Effector memory CD4-positive, alpha-beta T cell (primary cell): Measurements from ENCODE around the gene DES.

Experiments
- DNase-seq, 3 donors: peaks; one replicate each; pipeline ENCODE4 v3.0.0-alpha.2; 2020
- H3K27ac ChIP-seq: 2 replicates; pipeline ENCODE4 v1.7.0; 2013; ENCODE audit warnings: mild to moderate bottlenecking, low read length, moderate library complexity; ENCODE audit not compliant: insufficient read depth, poor library complexity, severe bottlenecking
- H3K27me3 ChIP-seq: replicated peaks from 2 replicates; pipeline ENCODE4 v1.7.0; 2013; ENCODE audit warnings: mild to moderate bottlenecking, low read length; ENCODE audit not compliant: insufficient read depth, control insufficient read depth, poor library complexity, severe bottlenecking
- H3K36me3 ChIP-seq: 2 replicates; pipeline ENCODE4 v1.7.0; 2013; ENCODE audit warnings: mild to moderate bottlenecking, low read length, moderate library complexity; ENCODE audit not compliant: control insufficient read depth, insufficient read depth
- H3K4me1 ChIP-seq: 2 replicates; pipeline ENCODE4 v1.7.0; 2013; ENCODE audit warnings: low read length, mild to moderate bottlenecking; ENCODE audit not compliant: control insufficient read depth, insufficient read depth, poor library complexity, severe bottlenecking
- H3K4me3 ChIP-seq: 2 replicates; pipeline ENCODE4 v1.7.0; 2013; ENCODE audit warnings: low read length, low read depth, mild to moderate bottlenecking; ENCODE audit not compliant: insufficient read depth, poor library complexity, severe bottlenecking
- H3K9me3 ChIP-seq: 2 replicates; pipeline ENCODE4 v1.7.0; 2013; ENCODE audit warnings: mild to moderate bottlenecking, low read length, moderate library complexity; ENCODE audit not compliant: control insufficient read depth

DES gene

DNA sequence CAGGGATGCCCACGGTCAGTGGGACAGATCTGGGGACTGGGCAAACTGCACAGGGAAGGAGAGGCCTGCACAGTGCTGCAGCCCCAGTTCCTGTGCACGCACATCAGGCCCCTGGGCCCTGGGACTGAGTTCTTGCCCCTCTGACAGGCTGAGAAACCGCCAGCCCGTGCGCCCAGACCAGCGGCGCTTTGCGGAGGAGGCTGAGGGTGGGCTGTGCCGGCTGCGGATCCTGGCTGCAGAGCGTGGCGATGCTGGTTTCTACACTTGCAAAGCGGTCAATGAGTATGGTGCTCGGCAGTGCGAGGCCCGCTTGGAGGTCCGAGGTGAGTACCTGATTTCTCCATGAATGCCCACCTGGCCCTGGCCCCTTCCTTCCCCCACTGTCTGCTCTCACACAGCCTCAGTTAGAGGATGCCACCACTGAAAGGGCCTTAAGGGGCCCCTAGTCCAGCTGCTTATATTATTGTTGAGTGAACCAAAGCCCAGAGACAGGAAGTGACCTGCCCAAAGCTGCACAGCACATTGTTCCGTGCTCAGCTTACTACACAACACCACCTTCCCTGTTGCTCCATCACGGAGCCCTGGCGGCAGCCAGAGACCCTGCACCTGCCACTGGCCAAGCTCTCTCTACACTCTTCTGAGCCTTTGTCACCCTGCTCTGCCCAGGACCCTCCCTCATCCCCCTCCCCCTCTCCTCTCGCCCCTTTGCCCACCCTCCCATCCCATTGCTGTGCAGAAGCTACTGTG, 46.3 kb downstream of the DES start:
- Histone ChIP-seq H3K9me3 (no peaks in the 10 kb centered on the region), H3K27ac (no peak overlapping the region), H3K36me3 (no peaks in the 10 kb centered on the region), H3K4me1 (no peaks in the 10 kb centered on the region), H3K27me3 (no peaks in the 10 kb centered on the region), H3K4me3 (no peak overlapping the region)
- DNase-seq, result no peak

DNA sequence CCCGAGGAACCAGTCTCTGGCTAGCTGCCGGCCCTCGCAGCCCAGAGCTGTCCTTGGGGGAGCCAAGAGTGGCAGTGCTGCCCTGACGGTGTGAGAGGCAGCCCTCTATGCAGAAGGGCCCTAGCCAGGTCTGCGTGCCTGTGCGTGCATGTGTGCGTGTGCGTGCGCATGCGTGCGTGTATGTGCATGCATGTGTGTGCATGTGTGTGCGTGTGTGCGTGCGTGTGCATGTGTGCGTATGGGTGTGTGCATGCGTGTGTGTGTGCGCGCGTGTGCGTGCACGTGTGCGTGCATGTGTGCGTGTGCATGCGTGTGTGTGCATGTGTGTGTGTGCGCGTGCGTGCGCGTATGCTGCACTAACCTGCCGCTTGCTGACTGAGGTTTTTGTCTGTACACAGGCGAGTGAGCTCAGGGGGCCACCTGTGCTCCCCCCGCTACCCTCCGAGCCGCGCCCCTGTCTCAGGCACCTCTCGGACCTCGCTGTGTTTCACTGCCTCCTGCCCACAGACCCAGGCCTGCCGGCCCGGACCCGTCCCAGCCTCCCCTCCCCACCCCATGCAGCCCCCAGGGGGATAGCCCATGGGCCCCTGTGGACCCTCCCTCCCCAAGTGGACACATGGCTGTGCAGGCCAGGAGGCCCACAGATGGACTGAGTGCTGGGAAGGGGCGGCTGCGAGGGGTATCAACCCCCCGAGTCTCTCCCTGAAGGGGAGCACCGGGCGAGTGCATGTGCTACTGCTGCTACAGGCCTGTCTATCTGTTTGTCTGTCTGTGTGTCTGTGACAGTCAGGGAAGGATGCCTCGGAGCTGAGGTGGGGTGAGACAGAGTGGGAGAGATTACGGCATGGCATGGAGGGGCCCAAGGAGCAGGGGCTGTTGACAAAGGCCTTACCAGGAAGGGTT, 47.7 kb downstream of the DES start:
- no peak for DNase-seq
- Histone ChIP-seq H3K4me1 (no peaks in the 10 kb centered on the region), H3K9me3 (no peaks in the 10 kb centered on the region), H3K4me3 (no peak overlapping the region), H3K27me3 (no peaks in the 10 kb centered on the region), H3K27ac (no peak overlapping the region), H3K36me3 (no peaks in the 10 kb centered on the region)

DNA sequence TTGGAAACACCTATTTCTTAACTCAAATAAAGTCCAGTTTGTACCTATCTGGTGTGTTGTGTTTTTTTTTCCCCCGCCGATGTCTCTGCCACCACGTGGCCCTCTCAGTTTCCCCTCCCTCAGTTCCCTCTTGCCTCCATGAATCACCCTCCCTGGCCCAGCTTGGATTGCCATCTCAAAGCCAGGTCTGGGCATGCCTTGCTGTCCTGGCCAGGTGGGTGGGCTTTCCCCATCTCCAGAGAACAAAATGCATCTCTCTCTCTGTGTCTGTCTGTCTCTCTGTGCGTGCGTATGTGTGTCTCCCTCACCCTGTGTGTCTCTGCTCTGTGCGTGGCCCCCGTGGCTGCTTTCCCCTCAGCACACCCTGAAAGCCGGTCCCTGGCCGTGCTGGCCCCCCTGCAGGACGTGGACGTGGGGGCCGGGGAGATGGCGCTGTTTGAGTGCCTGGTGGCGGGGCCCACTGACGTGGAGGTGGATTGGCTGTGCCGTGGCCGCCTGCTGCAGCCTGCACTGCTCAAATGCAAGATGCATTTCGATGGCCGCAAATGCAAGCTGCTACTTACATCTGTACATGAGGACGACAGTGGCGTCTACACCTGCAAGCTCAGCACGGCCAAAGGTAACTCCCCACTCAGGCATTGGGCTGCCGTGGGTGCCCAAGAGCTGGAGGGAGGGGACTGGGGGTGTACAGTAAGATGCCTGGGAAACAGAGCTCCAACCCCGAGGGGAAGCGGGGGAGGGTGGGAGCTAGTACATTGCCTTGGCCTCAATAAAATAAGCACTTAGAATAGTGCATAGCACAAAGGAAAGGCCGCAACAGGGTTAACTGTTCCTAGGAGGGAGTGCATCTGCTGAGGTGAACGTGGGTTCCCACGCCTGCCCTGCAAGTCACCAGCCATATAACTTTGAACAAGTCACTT, 48.9 kb downstream of the DES start:
- no peaks in the 10 kb centered on the region for H3K4me1 ChIP-seq

DNA sequence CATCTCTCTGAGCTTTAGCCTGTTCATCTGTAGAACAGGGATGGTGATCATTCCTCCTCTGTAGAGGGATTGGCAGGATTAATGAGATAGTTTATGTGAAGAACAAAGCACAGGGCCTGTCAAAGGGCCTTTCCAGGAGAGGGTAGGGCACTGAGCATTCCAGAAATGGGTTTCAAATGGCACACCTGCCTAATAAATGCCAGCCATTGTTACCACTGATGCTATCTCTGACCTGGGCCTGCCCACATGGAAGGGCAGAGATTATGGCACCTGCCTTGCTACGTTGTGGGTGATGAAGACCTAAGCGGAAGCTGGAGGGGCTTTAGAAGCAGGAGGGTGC, 49.5 kb downstream of the DES start:
- Histone ChIP-seq H3K4me1 (no peaks in the 10 kb centered on the region), H3K4me3 (no peak overlapping the region), H3K27ac (no peak overlapping the region), H3K36me3 (no peaks in the 10 kb centered on the region), H3K27me3 (no peaks in the 10 kb centered on the region), H3K9me3 (no peaks in the 10 kb centered on the region)
- DNase-seq, result no peak

More for the DNA sequence above, 48.9 kb downstream of the DES start:
- Histone ChIP-seq H3K9me3 (no peaks in the 10 kb centered on the region), H3K27me3 (no peaks in the 10 kb centered on the region), H3K36me3 (no peaks in the 10 kb centered on the region), H3K4me3 (no peak overlapping the region), H3K27ac (no peak overlapping the region)
- no peak for DNase-seq

DNA sequence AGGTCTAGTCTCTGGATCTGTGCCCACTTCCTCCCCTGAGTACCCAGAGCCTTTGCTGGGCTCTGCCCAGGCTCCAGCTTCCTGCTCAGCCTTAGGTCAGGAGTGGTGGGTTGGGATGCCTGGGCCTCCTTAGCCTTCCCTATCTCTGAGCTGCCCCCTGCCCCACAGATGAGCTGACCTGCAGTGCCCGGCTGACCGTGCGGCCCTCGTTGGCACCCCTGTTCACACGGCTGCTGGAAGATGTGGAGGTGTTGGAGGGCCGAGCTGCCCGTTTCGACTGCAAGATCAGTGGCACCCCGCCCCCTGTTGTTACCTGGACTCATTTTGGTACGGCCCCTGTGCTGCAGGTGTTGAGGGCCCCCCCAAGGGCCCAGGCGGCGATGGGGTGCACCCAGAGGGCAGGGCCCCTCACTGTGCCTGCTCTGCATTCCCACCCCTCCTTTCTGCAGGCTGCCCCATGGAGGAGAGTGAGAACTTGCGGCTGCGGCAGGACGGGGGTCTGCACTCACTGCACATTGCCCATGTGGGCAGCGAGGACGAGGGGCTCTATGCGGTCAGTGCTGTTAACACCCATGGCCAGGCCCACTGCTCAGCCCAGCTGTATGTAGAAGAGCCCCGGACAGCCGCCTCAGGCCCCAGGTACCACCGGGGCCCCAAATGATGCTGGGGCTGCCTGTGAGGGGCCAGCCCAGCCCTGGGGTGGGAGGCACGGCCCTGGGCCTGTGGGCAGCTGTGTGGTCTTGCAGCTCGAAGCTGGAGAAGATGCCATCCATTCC, 50.4 kb downstream of the DES start:
- no peak for DNase-seq
- Histone ChIP-seq H3K36me3 (no peaks in the 10 kb centered on the region), H3K4me1 (no peaks in the 10 kb centered on the region)

DNA sequence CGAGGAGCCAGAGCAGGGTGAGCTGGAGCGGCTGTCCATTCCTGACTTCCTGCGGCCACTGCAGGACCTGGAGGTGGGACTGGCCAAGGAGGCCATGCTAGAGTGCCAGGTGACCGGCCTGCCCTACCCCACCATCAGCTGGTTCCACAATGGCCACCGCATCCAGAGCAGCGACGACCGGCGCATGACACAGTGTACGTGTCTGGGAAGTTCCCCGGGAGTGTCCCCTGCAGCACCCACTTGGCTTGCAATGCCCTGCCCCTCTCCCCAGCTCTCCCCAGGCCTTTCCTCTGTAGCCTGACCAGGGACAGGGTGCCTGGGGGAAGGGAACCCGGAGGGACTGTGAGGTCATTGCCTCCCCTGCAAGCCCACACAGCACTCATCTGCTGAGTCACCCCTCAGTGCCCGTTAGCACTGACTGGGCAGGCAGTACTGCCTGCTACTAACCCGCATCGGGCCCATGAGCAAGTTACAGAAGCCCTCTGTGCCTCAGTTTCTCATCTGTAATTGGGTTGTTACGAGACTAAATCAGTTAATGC, 51.1 kb downstream of the DES start:
- Histone ChIP-seq H3K27ac (no peak overlapping the region), H3K9me3 (no peaks in the 10 kb centered on the region), H3K4me1 (no peaks in the 10 kb centered on the region), H3K27me3 (no peaks in the 10 kb centered on the region), H3K36me3 (no peaks in the 10 kb centered on the region), H3K4me3 (no peak overlapping the region)
- DNase-seq, result no peak

More for the DNA sequence above, 50.4 kb downstream of the DES start:
- Histone ChIP-seq H3K9me3 (no peaks in the 10 kb centered on the region), H3K27ac (no peak overlapping the region), H3K4me3 (no peak overlapping the region), H3K27me3 (no peaks in the 10 kb centered on the region)

DNA sequence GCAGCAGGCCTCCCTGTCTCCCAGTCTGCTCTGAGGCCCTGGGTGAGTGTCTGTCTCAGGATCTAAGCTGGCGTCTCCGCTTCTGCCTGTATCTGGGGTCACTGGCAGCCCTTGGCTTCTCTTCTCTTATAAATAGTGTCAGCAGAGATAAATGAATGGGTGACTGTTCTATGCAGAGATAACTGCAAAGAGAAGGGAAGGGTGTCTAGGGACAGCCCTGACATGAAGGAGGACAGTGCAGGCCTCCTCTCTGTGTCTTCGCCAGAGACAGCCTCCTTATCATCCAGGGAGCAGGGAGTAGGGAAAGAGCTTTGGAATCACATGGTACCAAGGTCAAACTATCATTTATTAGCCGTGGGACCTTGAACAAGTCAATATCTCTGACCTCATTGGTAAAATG, 52.3 kb downstream of the DES start:
- DNase-seq, result no peak
- Histone ChIP-seq H3K36me3 (no peaks in the 10 kb centered on the region), H3K27ac (no peak overlapping the region), H3K4me3 (no peak overlapping the region), H3K4me1 (no peaks in the 10 kb centered on the region), H3K9me3 (no peaks in the 10 kb centered on the region), H3K27me3 (no peaks in the 10 kb centered on the region)

DNA sequence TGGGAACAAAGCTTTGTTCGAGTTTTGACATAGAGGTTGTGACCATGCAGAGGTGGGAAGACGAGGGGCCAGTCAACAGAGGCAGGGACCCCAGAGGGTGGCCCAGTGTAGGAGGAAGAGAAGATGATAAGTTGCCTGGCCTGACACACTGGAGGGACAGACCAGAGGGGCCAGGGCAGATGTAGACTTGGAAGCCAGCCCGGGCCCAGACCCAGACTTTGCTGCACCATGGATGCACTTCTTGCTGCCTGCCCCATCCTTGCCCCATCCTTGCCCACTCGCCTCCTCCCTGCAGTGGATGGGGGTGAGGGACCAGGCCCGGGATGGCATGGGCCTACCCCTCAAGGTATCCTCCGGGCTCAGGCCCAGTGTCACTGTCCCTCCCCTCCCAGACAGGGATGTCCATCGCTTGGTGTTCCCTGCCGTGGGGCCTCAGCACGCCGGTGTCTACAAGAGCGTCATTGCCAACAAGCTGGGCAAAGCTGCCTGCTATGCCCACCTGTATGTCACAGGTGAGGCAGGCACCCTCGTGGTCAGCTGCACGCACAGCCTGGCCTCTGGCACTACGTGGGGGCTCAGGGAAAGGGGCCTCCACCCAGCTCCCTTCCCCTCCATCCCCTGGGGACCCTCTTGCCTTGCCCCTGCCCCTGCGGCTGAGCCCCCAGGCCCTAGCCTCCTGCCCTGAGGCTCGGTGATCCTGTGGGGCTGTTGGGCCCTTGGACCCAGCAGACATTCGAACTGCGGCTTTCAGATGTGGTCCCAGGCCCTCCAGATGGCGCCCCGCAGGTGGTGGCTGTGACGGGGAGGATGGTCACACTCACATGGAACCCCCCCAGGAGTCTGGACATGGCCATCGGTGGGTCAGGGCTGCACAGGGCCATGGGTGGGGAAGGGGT, 53.5 kb downstream of the DES start:
- Histone ChIP-seq H3K27me3 (no peaks in the 10 kb centered on the region), H3K36me3 (no peaks in the 10 kb centered on the region), H3K9me3 (no peaks in the 10 kb centered on the region), H3K27ac (no peak overlapping the region), H3K4me3 (no peak overlapping the region), H3K4me1 (peaks cover 3% of the 10 kb centered on the region)
- no peak for DNase-seq
